ENCODE data around the gene DHRS7B.
A peak's percentile ranks its signal among the peaks of the same experiment; 100 is the strongest.
"Not testable (repeated sequence)": the region's sequence is repeated elsewhere in the genome, so short reads cannot be mapped to it uniquely, and the experiment has no call there.

Gene DHRS7B

DNA sequence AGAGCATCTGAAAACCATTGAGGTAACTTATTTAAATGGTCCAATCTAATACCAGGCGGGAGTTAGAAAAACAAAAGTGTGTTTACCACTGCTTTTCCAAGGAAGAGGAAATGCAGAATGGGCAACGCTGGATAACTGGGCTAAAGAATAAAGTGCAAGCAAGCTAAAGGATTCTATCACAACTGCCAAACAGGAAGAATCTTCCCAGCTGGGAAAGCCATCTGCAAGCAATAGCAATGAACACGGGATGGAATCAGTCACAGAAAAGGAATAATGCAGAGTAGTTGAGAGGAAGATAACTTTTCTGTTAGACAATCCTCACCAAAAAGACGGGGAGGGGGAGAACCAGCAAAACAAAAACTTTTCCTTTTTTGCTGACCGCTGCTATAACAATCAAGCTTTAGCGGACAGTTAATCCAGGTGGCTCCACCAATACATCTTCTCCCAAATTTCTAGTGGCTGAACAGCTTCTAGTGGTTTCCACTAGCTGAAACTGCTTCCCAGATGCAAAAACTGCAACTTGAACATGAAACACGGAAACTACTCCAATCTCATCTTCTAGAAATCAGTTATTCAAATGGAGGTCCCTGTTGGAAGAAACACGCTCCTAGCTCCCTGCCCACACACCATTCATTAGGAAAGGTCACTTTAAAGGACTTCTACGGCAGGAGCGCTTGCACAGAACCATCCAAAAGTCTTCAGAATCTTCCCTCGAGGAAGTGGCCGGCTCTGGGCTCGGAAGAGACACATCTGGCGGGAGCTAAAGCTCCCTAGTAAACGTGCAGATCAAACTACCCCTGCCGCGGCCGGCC is 86.3 kb downstream of the DHRS7B start:
- no peak for DNase-seq

GRCh38 chr17:21213638-21214014 is 86.9 kb downstream of the DHRS7B start:
- no peak for DNase-seq

DNA sequence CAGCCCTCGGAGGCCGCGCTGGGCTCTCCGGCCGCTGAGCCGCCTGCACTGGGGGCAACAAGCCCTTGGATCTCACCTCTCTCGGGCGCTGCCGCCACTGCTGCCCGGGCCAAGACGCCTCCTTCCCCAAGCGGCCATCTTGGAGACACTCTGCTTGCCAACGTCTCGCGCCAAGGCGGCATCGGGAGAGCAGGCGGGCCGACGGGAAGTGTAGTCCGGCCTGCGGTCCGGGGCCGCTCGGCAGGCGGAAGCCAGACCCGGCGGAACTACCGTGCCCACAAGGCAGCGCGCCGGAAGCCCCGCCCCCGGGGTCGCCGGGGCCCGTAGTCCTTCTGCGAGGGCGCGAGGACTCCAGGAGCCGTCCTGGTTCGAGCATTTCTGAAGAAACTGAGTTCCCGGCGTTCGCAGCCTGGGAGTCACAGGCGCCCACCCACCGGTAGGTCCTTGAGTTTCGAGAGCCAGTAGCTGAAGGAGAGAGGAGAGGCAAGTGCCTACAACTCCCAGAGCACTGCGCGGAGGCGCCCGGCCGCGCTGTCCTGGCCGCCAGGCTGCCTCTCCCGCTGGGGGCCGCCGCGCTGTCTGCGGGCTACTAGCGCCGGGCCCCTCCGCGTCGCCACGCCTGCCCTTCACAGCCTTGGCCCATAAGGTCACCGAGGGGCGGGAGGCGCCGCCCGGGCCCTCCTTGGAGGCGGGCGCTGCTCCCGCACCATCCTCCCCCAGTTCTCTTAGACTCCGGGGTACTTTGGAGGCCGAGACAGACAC is 87.4 kb downstream of the DHRS7B start, which contains the start of gene TMEM11:
TMEM11 (minus strand) TSS at position 147 of the 762 bp plus-strand sequence; CDS start at position 138, 9 bp downstream.
- peak; percentile 57 for DNase-seq

DNA sequence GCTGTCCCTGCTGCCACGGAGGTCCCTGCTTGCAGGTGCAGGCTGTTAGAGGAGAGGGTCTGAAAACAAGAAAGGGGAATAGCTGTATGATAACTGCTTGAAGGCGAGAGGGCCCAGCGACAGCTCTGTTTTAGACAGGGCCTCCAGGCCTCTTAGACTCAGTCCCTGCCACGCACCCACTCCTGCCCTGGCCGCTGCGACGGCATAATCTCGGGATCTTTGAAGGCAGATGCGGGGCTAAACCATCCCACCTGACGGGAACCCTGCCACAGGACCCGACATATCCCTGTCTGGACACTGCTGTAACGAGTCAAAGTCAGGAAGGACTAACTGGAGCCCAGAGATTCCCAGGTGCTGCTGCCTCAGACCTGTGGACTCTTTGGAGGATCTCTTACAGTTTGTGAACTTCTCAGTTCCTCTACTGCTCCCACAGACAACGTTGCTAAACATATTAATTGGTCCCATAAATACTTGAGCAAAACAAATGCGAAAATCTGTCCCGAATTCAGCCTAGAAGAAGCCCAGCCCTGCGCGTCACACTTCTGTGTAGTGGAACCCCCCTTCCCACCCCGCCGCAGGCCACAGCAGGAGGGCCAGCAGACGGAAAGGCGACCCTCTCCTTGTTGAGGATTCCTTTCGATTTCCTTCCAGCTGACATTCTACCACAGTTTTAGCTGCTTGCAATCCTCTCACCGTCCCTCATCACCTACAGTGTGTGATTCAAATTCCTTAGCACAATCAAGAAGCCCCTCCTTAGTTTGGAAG is 88.2 kb downstream of the DHRS7B start:
- no peak for DNase-seq

DNA sequence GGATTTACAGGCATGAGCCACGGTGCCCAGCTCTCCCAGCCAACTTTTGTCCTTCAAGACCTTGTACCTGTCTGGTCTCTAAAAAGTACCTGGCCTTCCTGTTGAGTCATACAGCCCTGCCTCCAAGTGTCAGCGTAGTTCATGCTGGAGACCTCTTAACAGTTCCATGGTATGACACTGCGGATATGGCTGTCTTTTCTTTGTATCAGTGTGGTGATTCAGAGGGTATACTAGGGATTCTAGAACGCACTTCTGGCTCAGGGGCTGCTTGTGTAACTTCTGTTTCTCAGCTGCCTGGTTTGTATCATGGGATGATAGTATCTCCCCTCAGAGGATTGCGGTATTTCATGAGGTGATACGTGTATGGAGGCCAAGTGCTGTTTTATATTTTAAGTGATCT is 89.2 kb downstream of the DHRS7B start:
- no peak for DNase-seq

- no peak for DNase-seq
Measured at GRCh38 chr17:21217346-21217745, 90.6 kb downstream of the DHRS7B start.

DNA sequence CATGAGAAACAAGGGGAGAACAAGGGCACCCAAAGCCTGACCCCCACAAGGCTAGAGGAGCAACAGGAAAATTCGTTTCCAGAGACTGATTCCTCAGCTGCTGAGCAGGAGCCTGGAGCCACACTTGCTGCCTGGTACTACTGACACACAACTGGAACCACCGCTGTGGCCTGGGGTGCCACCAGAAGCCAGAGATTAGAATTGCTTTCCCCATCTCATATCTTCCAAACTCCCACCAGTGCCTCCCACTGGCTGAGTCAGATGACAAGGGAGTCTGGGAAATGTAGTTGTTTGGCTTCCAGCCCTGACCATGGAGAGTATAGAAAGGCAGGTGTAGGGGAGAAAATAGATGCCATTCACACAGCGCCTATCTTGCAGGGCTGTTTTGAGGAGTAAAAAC is 91.3 kb downstream of the DHRS7B start:
- DNase-seq = no peak

DNA sequence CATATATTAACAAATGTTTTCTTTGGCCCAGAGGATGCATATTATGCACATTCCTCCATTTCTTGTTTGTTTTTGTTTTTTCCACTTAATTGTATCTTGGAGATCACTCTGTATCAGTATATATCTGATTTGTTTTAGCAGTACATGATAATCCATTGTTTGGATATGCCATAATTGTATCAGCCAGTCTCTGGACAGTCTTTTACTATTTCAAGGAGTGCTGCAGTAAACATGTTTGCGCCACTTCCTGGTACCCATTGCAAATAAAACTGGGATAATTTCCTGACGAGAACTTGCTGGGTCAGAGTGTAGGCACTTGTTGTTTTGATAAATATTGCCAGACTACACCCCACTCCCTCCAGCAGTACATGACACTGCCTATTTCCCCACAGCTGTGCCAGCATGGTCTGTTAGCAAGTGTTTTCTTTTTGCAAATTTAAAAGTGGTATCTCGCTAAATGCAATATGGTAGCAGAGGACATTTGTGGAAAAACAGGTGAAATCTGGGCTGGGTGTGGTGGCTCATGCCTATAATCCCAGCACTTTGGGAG is 92.1 kb downstream of the DHRS7B start:
- DNase-seq = no peak

DNA sequence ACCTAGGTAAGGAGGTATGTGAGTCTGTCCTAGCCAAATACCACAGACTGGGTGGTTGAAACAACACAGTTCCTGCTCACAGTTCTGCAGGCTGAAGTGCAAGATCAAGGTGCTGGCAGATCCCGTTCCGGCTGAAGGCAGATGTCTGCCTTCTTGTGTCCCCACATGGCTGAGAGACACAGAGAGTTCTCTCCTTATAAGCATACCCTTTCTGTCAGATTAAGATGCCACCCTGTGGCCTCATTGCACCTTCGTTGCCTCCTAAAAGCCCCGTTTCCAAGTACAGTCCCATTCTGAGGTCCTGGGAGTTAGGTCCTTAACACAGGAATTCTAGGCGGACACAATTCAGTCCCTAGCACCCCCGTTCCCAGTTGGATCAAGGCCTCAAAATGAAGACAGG is 96.3 kb downstream of the DHRS7B start:
- no peak for DNase-seq

DNA sequence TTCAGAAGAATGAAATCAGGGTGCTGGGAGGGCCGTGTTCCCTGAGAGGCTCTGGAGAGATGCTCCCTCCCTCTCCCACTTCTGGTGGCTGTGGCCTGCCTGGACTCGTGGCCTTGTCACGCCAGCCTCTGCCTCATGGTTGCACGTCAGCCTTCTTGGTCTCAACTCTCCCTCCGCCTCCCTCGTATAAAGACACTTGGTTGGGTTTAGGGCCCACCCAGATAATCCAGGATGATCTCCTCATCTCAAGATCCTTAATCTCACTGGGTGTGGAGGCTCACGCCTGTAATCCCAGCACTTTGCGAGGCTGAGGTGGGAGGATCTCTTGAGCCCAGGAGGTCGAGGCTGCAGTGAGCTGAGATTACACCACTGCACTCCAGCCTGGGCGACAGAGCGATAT is 100.5 kb downstream of the DHRS7B start:
- DNase-seq = not testable (repeated sequence)

DNA sequence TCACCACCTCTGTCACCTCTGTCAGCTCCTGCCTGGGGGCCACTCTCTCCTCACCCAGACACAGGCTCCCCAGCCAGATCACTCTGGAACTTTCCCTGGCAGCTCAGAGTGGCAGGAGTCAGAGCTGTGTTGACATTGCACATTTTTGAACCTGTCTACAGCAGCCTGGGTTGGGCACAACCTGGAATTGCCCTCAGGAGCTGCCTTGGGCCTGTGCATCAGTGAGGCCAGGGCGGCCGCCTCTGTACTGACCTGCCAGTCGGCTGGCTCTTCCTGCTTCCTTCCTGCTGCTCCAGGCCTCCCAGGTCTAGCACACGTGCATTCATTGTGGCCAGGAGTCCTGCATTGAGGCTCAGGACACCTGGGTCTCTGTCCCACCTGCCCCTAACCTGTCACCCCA is 101.3 kb downstream of the DHRS7B start:
- DNase-seq = no peak

DNA sequence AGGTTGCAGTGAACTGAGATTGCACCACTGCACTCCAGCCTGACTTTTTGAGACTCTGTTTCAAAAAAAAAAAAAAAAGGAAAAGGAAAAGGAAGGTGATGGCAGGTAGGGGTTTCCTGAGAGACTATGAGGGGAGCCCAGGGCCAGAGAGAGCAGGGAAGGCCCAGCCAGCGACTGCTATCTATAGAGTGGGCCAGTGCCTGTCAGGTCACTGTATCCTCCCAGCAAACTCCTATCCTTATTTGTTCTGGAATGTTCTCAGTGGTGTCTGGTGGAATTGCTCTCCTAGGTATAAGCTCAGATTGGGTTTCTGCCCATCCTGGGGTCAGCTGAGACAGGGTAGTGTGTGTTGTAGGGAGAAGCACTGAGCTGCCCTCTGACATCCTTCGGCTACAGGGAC is 102.1 kb downstream of the DHRS7B start:
- no peak for DNase-seq

- no peak for DNase-seq
Measured at GRCh38 chr17:21231533-21231932, 104.8 kb downstream of the DHRS7B start.

DNA sequence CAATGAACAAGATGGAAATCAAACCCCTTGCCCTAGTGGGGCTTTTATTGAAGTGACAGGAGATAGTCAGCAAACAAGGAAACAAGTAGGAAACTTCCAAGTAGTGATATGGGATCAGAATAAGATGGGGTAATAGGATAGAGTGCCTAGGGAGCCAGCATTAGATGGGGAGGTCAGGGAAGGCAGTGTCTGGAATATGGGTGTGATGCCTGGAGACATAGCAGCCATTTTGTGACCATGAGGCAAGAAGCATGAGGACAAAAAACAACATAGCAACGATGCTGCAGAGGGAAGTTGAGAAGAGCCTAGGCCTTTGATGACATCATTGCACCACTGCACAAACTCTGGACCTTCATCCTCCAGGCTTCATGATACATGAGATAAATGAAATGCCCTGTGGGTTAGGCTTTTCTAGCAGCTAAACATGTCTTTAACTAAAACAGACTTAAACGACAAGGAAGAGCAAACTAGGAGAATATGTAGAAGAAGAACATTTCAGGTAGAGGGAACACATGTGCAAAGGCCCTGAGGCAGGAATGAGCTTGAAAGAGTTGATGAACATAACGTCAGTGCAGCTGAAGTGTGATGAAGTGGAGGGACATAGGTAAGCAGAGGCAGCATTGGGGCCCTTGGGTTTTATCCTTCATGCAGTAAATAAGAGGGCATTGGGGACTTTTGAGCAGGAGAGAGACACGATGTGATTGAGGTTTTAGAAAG is 105.4 kb downstream of the DHRS7B start:
- DNase-seq = no peak

DNA sequence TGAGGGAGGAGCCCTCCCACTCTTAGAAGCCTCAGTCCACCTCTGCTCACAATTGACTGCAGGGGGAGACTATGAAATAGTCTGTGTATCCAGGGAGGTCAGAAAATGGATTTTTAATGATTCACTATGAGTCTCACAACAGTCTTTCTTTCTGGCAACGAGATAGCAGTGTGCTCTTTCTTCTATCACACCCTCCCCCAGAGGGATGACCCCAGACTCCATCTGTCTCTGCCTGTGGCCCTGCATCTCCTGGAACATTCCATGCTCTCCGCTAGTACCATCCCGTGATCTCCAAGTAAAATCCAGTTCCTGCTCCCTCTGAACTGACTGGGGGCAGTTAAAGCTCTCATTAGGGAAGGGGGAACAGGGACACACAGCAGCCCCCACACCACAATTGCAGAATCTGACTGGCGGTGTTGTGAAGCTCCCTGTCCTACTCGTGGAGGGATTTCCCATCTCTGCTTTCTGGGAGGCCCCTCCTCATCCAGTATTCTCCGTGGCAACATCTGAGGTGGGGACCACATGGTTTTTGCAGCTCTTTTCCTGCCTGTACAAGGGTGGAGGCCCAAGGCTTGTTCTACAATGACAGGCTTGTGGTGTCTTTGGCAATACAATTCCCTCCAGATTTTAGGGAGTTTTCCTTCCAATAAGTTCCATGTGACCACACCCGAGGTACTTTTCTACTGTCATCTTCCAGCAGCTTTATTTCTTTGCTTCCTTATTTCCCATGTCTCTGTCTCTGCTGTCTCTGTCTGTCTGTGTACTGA is 107.0 kb downstream of the DHRS7B start:
- no peak for DNase-seq

GRCh38 chr17:21235921-21236320 is 109.2 kb downstream of the DHRS7B start:
- DNase-seq = no peak

DNA sequence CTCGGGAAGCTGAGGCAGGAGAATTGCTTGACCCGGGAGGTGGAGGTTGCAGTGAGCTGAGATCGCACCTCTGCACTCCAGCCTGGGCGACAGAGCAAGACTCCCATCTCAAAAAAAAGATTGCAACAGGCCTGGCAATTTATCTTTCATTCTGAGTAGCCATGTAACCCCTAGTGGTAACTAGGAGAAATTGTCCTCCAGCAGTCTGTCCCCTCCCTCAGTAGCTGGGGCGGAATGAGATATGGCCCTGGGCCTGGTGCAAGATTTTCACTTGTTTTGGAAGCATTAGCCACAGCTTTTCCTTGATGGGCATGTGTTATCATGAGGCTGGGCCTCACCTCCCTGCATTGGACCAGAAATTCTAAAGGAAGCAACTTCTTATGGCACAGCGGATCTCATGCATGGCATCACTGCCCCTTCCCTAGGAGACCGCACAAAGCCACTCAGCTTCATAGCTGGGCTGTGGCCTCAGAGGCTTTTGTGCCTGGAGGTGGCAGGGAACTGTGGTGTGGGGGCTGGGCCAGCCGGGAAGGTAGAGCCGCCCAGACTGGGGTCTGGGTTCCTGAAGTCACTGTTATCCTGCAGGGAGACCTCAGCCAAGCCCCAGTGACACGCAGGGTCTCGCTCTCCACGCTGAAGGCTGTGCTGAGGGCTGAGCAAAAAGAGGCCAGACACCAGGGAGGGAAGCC is 113.1 kb downstream of the DHRS7B start:
- no peak for DNase-seq

DNA sequence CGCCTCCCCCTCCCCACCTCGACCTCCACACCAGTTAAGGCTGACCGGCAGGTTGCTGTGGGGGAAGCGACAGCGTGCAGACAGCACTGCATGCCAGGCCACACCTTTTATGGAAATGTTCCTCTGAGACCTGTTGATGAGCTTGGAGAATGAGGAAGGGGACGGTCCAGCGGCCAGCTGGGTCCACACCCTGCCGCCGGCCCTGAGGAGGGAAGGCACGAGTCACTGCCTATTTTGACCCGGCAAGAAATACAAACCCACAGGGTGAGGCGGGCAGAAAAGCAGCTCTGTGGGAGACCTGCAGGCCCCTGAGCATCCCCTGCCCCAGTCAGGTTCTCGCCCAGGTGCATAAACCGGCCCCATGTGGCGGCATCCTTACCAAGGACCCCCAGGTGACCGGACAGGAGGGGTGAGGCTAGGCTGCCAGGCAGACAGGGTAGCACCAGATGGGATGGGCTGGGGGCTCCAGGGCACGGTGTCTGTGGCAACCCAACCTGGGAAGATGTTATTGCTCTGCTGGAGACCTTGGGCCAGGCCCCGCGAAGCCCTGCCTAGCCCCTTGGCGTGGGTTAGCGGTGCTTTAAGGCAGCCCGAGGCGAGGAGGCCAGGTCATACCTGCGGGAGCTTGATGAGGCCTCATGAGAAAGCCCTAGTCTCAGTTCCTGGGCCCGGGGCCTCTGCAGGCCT is 113.7 kb downstream of the DHRS7B start:
- no peak for DNase-seq
